Renal cortex interstitium (tissue), 11 donors: ENCODE results near the gene PTPRT. TPM values are rescaled to one million over a fixed set of nuclear protein-coding genes. Genes with fewer than 3 reads are reported as not detected.

ENCODE experiments used
- DNase-seq, 11 donors: peaks; one replicate each; pipeline ENCODE4 v3.0.0-alpha.2; 2013; ENCODE audit warnings: low read depth in 9 of 11, low spot score in 4 of 11; ENCODE audit errors: extremely low read depth in 1 of 11
- polyA plus RNA-seq, 3 donors: library from polyadenylated mRNA; unstranded; fragments of 120-200 nt; gene quantifications; one replicate each; pipeline ENCODE4 v1.2.1, GENCODE V29; 2013; ENCODE audit not compliant: insufficient read length in 3 of 3

PTPRT gene
- polyA plus RNA-seq, 3 donors = 0.78 to 1.0 (median 0.86) TPM

DNA sequence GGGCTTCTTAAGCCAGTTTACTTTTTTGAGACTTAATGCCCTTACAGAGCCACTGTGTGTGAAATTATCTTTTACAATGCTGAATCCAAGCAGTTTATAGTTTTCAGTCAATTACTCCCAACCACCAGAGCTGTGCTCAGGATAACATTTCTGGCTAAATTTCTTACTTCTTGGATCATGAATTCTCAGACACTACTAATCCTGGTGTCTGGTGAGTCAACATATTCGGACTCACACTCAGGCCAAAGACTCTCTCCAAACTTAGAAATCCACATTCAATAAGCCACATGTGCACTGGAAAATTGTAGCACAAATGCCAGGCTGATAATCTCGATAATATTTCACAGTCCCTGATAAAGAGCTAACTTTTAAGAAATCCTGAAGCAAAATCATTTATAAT is 49.0 kb downstream of the PTPRT start:
- no peak for DNase-seq

DNA sequence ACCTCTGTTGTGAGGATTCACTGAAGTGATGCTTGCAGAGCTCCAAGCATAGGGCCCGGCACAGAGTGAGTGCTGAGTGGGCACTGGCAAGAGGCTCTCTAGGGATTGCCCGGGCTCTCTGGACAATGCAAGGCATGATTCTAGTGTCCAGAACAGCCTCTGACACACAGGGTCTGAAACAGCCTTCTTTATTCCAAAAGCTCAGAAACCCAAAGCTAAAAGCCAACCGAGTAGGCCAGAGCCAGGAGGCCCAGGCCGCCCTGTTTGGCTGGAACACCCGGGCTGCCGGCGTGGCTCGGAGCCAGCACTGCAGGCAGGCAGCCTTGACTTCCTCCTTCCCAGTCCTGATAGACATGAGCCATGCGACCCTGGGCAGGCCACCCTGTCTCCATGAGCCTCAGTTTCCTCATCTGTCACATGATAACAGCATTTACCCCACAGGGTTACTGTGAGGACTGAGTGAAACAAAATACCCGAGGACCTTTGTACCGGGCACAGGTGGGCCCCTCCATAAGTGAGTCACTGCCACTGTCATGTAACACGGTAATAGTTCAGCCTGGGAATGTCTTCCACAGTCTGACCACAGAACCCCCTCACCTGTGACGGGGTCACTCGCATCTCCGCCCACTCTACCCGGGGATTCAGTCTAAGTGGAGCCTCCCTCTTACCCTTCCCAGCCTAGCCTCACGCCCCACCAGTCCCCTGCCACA is 51.5 kb downstream of the PTPRT start:
- DNase-seq = no peak

DNA sequence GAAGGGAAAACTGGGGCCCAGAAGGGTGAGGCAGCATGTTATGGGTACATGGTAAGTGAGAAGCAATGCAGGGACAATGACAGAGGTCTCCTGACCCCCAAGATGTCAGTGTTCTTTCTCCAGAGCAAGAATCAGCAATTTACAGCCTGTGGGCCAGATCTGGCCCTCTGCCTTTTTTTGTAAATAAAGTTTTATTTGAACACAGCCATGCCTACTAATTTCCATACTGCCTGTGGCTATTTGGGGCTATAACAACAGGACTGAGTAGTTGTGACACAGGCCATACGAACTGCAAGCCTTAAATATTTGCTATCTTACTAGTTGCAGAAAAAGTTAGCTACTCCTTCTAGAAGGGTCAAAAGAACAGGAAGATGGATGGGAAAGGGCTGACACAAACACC is 52.5 kb downstream of the PTPRT start:
- DNase-seq = no peak

DNA sequence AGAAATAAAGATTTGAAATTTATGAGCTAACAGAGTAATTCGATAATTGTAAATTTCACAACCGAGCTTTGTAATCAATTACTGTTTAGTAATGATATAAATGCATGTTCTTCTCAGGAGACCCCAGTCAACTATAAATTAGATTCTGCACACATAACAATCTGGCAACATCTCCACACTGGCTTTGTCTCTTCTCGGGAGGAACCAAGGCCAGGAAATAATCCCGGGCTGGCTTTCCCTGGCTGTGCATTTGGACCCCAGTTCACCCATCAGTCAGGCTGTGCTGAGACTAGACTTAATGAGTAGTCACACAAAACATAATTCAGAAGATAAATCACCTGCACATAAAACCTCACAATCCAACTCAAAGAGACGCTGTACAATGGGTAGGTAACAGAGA is 65.5 kb downstream of the PTPRT start:
- no peak for DNase-seq

DNA sequence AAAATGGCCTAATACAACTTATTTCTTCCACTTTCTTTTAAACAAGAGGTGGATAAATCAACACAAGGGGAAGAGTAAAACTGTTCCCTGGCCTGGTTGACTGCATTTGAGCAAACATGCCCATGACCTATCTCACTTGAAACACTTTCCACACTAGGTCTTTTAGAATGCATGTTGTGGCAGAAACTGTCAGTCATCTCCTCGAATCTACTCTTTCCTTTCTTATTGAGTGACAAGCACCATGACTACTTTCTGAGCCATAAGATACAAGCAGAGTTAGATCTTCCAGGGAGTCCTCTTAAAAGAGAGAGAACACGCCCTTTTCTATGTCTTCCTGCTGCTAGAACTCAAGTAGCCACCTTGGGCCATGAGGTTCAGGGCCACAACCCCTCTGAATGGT is 66.5 kb downstream of the PTPRT start:
- DNase-seq = no peak

DNA sequence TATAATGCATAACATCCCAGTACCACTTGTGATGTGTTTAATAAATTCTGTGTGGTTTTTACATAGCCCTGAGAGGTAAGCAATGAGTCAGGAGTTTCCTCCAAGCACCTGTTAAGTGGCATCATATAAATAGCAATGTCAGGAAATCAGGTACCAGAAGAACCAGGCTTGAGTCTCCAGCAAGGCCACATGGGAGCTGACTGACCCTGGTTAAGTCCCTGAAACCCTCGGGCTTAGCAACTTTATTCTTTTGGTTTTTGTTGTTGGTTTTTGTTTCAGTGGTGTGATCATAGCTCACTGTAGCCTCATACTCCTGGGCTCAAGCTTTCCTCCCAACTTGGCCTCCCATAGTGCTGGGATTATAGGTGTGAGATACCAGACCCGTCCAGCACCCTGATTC is 70.0 kb downstream of the PTPRT start:
- DNase-seq = no peak

DNA sequence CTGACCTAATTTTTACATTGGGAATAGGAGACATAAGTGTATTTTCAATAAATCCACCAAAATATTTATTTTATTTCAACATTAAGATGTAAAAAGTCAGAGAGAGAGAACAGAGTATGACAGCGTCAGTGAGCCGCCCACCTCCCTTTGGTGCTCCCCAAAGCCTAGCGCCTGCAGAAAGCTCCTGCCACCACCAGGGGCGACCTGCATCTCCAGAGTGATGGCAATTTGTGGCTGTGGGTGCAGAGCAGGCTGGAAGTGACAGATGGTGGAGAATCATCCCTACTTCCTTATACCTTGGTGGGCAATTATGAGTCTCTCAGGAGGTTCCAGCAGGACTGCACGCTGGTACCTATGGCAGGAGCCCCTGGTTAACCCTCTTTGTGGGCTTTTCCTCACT is 87.3 kb downstream of the PTPRT start:
- DNase-seq = no peak

DNA sequence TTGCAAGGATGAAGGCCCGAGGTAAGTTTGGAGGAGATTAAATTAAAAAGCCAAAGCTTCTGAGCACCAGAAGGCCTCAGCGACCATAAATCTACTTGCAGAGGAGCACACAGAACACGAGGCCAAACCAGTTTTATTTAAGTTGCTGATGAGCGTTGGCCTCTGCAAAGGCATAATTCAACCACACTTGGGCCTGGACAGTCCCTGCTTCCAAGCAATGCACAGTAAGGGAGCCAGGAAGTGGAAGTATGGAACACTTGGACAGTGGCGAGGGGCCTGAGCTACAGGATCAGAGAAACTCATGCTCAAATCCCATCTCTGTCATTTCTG is 92.8 kb downstream of the PTPRT start:
- DNase-seq = peak in 1 of 11 donors; percentile 25

DNA sequence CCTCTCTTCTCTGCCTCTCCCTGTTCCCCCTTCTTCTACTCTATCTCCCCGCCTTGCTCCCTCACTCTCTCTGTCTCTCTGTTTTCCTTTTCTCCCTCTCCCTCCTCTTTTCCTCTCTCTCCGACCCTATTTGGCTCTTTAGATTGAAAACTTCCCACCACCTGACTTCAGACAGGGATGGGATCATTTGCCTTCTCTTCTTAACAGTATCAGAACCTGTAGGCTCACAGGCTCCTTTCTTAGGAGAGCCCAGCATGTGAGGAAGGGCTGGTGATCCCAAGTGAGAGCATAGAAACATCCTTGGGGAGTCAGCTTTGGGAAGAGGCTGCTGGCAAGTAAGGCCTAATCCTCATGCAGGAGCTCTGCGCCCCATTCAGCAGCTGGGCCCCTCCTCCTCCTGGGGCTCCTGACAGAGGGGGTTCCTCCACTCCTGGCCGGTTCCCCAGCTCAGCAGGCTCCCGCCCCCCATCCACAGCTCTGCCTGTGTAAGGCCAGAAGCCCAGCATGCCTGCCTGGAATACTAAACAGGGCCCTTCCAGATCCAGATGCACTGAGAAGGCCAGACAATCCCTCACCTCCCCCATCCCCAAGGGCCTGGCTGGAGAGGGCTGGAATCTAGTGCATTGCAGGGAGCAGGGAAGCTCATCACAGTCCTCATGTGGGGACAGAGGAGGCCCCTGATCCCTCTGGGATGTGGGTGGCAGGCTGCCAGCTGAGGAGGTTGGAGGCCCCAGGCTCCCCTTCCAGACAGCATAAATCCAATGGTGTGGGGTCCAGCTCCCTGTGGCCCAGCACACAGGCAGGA is 93.4 kb downstream of the PTPRT start:
- peak; percentile 20 to 59 (median 45) for DNase-seq

DNA sequence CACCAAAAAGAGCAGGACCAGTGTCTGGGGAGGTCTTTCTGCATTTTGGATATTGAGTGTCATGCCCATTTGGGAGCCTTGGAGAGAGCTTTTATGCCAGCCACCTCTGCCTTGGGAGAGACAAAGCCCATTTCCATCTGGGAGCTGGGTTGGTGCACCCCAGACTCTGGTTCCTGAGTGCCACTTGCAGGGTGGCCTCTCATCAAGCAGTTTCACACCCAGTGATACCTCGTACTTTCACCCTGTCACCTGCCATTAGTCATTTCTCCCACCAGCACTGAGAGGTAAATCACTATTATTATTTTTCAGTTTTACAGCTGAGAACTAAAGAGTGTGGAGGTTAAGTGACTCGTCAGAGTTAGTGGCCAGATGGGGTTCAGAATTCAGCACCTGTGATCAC is 94.7 kb downstream of the PTPRT start:
- DNase-seq = no peak

DNA sequence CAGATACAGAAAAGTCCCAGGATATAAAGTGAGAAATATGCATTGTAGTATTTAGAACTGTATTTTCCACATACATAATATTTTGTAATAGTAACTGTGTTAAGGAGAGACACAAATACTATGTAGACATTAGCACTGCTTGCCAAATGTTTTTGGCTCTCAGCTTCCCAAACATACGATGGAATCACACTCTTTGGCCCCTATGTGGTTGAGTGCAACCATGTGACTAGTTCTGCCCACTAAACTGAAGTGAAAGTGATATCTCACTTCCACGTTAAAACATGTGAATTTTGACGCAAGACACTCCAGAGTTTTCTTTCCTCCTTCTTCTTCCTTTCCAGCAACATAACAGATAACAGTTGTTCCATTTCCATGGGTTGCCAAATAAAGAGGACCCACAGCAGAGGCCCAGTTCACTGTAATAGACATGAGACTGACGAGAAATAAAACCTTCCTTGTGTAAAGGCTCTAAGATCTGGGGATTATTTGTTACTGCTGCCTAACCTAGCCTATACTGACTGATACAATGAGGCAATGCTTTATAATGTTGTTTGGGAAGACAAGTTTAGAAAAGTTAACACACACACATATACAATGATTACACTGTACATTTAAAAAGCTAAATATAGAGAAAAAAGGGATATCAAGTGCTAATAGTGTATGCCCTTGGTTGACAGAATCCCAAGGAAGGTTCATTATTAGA is 97.2 kb downstream of the PTPRT start:
- DNase-seq = no peak

DNA sequence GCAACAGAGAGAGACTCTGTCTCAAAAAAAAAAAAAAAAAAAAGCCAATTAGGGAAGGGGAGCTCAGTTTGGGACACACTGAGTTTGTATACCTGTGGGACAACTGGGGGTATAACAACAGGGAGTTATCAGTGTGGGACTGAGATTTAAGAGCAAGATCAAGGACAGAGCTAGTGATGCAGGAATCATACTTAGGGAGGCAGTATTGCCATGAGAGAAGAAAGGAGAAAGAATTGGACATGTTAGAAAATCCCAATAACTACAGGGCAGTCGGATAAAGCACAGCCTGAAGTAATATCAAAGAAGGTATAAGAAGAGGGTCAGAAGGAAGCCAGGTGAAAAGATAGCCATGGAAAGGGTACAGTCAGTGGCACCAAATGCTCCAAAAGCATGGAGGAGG is 121.2 kb downstream of the PTPRT start:
- DNase-seq = no peak

DNA sequence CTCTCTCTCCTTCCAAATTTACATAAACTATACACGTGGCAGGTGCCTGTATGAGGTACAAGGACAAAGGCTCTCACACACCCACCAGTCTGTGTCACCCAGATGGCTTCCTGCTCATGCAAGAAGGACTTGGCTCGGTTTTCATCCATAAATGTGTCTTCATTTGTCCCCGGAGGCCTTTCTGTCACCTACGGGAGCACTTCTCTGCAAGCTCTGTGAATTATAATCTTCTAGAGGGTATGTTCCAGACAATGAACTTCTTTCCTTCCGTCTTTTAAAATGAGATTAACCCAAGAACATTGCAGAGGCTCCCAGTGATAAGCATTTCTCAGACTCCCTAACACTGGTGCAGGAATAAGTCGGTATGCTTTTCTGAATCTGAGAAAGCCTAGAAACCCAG is 123.6 kb downstream of the PTPRT start:
- no peak for DNase-seq

DNA sequence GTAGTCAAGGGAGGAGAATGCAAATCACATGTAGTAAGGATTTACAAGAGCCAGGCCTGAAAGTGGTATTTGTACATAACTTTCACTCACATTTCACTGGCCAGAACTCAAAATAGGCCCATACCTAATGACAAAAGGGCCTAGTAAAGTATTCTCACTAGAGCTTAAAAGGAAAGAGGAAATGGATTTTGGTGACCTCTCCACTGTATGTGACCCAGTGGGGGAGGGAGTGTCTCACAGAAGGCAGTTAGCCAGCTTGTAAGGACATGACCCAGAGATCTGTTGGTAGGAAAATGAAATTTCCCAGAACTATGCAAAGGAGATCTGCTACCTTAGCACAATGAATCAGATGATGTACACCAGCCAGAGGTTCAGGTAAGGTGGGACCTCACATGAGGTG is 124.4 kb downstream of the PTPRT start:
- DNase-seq = no peak

DNA sequence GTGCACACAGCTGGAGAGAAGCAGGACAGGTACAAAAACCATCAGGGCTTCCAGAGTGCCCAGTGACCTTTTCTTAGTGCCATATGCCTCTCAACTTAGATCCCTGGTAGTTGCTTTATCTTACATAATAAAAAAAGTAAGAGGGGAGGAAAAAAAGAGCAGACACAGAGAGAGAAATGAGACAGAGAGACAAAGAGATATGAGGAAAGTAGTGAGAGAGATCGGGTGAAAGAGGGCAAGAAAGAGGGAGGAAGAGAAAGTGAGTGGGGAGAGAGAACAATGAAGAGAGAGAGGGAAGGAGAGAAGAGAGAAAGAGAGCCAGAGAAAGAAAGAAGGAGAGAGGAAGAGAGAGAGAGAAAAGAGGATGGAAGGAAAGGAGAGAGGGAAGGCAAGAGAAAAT is 131.6 kb downstream of the PTPRT start:
- no peak for DNase-seq

DNA sequence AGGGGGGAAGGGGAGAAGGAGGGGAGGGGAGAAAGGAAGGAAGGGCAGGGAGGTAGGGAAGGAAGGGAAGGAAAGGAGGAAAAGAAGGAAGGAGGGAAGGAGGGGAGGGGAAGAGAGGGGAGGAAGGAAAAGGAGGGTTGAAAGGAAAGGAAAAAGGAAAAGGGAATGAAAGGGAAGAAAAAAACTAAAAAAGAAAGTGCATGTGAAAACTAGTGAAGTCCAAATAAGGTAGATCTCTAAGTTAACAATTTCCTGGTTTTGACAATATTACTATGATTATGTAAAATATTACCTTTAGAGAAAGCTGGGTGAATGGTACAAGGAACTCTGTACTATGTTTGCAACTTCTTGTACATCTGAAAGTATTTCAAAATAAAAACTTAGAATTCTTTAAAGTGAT is 132.4 kb downstream of the PTPRT start:
- no peak for DNase-seq

DNA sequence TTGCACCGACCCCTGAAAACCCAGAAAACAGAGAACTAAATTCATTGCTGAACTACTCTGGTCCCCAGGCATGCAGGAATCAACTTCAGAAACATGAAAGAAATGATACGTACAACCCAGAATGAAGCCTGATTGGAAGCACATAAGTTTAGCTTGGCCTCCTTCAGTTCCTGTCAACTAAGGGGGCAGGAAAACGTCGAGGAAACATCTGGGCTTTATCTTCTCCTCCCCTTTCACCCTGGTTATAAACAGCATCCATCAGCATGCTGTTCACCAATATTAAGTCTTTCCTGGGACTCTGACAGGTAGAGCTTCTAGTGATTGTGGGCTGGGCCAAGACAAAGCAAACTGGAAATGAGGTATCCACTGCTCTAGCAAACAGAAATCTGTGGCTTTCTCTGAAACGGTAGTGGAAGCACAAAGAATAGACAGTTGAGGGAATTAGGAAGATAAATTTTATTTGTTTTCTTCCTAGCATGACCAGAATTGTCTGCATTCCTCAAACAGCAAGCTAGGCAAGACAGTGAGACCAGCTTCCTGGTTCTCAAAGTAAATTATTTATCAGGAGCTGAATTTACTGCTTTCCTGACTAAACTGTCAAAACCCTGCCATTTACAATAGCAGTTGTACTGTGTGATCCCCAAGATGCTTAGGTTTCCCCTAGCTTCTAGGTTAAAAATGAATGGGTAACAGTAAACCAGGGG is 134.4 kb downstream of the PTPRT start:
- DNase-seq = no peak

DNA sequence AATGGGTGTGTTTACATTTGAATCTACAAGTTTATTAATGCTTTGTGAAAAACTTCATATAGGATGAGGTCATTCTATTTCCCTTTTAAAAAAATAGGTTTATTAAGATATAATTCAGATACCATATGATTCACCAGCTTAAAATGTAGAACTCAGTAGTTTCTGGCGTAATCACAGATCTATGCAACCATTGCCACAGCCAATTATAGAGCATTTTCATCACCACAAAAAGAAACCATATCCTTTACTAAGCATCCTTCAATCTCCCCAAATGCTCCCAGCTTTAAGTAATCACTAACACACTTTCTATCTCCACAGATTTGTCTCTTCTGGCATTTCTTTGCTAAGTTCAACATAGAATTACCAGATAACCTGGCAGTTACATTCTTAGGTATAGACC is 137.2 kb downstream of the PTPRT start:
- no peak for DNase-seq

DNA sequence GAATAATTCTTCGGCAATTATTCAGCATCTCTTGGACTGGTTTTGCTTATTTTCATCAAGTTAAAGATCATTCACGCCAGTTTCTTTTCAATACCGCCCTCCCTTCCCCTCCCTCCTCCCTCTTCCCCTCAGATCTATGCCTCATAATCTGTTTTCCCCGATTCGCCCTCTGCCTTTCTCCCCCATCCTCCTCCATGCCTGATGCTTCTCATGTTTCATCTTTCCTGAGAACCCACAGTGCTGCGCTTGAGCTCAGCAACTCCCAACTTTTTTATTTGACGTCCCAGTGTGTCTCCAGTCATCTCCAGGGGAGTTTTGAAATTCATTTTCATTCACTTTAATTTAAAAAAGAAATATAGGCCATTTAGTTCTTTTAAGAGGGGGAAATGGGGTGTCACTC is 142.7 kb downstream of the PTPRT start:
- no peak for DNase-seq

DNA sequence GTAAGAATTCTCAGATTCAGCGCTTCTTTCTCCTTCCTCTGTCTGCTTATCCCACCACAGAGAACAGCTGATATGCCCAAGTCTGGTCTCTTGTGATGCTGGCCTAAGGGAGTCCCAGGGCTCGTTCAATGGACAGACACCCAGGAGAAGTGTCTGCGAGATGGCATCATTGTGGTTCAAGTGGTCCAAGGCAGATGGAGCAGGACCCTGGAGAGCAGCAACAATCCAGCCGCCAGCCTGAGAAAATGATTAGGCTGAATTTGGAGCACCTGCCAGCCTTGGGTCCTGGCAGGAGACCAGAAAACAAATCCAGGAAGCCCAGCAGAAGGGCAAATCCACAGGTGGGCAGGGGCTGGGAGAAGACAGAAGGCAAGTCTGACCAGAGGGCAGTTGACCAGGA is 145.8 kb downstream of the PTPRT start:
- DNase-seq = peak in 4 of 11 donors; percentile 10 to 11 (median 11)
